A673 (cell line): ENCODE measurements around the gene LRRC38.
"Not testable (repeated sequence)": the region's sequence is repeated elsewhere in the genome, so short reads cannot be mapped to it uniquely, and the experiment has no call there.

Experiments
- EZH2 ChIP-seq: fragments of 200-600 bp; sonication (generic); IDR thresholded peaks from 2 replicates; pipeline ENCODE4 v1.6.1; 2017; ENCODE audit warnings: borderline replicate concordance, low read depth, mild to moderate bottlenecking, mixed read lengths, antibody characterized with exemption, low read length; ENCODE audit not compliant: poor library complexity, severe bottlenecking
- TF ChIP-seq, protein P1 (sequence below): fragments of 300-800, 200-600 bp; sonication (generic); conservative IDR thresholded peaks from 2 replicates; pipeline ENCODE4 v1.5.1; 2017; ENCODE audit warnings: low read depth, mild to moderate bottlenecking, antibody characterized with exemption, low read length, moderate library complexity, mixed read lengths

DNA sequence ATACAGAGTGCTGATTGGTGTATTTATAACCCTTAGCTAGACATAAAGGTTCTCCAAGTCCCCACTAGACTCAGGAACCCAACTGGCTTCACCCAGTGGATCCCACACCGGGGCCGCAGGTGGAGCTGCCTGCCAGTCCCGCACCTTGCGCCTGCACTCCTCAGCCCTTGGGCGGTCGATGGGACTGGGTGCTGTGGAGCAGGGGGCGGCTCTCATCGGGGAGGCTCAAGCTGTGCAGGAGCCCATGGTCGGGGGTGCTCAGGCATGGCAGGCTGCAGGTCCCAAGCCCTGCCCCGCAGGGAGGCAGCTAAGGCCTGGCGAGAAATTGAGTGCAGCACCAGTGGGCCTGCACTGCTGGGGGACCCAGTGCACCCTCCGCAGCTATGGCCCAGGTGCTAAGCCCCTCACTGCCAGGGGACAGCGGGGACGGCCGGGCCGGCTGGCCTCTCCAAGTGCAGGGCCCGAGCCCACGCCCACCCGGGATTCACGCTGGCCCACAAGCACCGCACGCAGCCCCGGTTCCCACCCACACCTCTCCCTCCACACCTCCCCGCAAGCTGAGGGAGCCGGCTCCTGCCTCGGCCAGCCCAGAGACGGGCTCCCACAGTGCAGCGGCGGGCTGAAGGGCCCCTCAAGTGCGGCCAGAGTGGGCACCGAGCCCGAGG is 80.0 kb downstream of the LRRC38 start:
- TF ChIP-seq, protein P1, sequence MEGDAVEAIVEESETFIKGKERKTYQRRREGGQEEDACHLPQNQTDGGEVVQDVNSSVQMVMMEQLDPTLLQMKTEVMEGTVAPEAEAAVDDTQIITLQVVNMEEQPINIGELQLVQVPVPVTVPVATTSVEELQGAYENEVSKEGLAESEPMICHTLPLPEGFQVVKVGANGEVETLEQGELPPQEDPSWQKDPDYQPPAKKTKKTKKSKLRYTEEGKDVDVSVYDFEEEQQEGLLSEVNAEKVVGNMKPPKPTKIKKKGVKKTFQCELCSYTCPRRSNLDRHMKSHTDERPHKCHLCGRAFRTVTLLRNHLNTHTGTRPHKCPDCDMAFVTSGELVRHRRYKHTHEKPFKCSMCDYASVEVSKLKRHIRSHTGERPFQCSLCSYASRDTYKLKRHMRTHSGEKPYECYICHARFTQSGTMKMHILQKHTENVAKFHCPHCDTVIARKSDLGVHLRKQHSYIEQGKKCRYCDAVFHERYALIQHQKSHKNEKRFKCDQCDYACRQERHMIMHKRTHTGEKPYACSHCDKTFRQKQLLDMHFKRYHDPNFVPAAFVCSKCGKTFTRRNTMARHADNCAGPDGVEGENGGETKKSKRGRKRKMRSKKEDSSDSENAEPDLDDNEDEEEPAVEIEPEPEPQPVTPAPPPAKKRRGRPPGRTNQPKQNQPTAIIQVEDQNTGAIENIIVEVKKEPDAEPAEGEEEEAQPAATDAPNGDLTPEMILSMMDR = not testable (repeated sequence)
- TF ChIP-seq EZH2 = not testable (repeated sequence)
